Smooth muscle cell (in vitro differentiated cells): ENCODE measurements around the gene RBM33. TPM values are rescaled to one million over a fixed set of nuclear protein-coding genes. Genes with fewer than 3 reads are reported as not detected.

ENCODE experiments used
- DNase-seq: peaks from one replicate; lab custom pipeline; 2025; ENCODE audit not compliant: unreplicated experiment; lab: John Stamatoyannopoulos, UW
- H2AFZ ChIP-seq: fragments of 200-600 bp; sonication (generic); 2 replicates; pipeline ENCODE4 v1.6.0; 2016; ENCODE audit warnings: antibody characterized with exemption, low read depth, mild to moderate bottlenecking
- H3F3A ChIP-seq: fragments of 200-600 bp; sonication (generic); 2 replicates; pipeline ENCODE4 v1.6.0; 2017; ENCODE audit warnings: antibody characterized with exemption, low read depth
- H3K27ac ChIP-seq: fragments of 200-600 bp; sonication (generic); 2 replicates; pipeline ENCODE4 v1.5.1; 2016; ENCODE audit warnings: low read depth, mild to moderate bottlenecking
- H3K27me3 ChIP-seq: fragments of 200-600 bp; sonication (generic); 2 replicates; pipeline ENCODE4 v1.6.1; 2016; ENCODE audit warnings: low read depth, mild to moderate bottlenecking
- H3K36me3 ChIP-seq: fragments of 200-600 bp; sonication (generic); 2 replicates; pipeline ENCODE4 v1.5.1; 2016; ENCODE audit warnings: low read depth
- H3K4me1 ChIP-seq: fragments of 200-600 bp; sonication (generic); 2 replicates; pipeline ENCODE4 v1.5.1; 2016; ENCODE audit warnings: low read depth
- H3K4me2 ChIP-seq: fragments of 200-600 bp; sonication (generic); 2 replicates; pipeline ENCODE4 v1.6.0; 2016; ENCODE audit warnings: mild to moderate bottlenecking
- H3K4me3 ChIP-seq: fragments of 200-600 bp; sonication (generic); 2 replicates; pipeline ENCODE4 v1.5.1; 2016; ENCODE audit warnings: mild to moderate bottlenecking
- H3K79me2 ChIP-seq: fragments of 200-600 bp; sonication (generic); 2 replicates; pipeline ENCODE4 v1.6.0; 2016; ENCODE audit warnings: low read depth, mild to moderate bottlenecking
- H3K9ac ChIP-seq: fragments of 200-600 bp; sonication (generic); 2 replicates; pipeline ENCODE4 v1.6.0; 2016; ENCODE audit warnings: low read depth
- H3K9me3 ChIP-seq: fragments of 200-600 bp; sonication (generic); replicated peaks from 2 replicates; pipeline ENCODE4 v1.5.1; 2016; ENCODE audit warnings: low read depth
- H4K20me1 ChIP-seq: fragments of 200-600 bp; sonication (generic); 2 replicates; pipeline ENCODE4 v1.6.0; 2016; ENCODE audit warnings: low read depth
- CTCF ChIP-seq: fragments of 200-600 bp; sonication (generic); IDR thresholded peaks from 2 replicates; pipeline ENCODE4 v1.5.1; 2017; ENCODE audit warnings: borderline replicate concordance, mild to moderate bottlenecking, antibody characterized with exemption; ENCODE audit not compliant: insufficient read depth, poor library complexity, severe bottlenecking
- WGBS: methylation state at CpG from one replicate; pipeline ENCODE4 v1.1.7; 2016; ENCODE audit warnings: low lambda C conversion rate; 5-methylcytosine and 5-hydroxymethylcytosine counted together
- polyA plus RNA-seq: library from polyadenylated mRNA; unstranded; fragments of >200 nt; fragmentation: Nextera tagmentation; extraction: Ambion mirVana; gene quantifications from 2 replicates; pipeline ENCODE4 v1.2.1, GENCODE V29; 2016
- total RNA-seq: library from RNA; depleted of rRNA; stranded (reverse); fragments of >200 nt; gene quantifications from 2 replicates; pipeline ENCODE4 v1.2.3, GENCODE V29; 2014

Gene RBM33
- total and polyA plus RNA-seq, 2 experiments from 2014 or later, result 22.5 to 25.3 TPM

- no peak overlapping the region for H3K9ac ChIP-seq
- H3K9me3 ChIP-seq, result no peaks in the 10 kb centered on the region
- H3K27me3 ChIP-seq, result no peaks in the 10 kb centered on the region
- H4K20me1 ChIP-seq, result peaks cover 99% of the 10 kb centered on the region
- H3K36me3 ChIP-seq, result no peaks in the 10 kb centered on the region
- H3K27ac ChIP-seq, result no peak overlapping the region
- 90% methylated on average over 10 of the region's 10 CpGs for WGBS
- H3K4me1 ChIP-seq, result no peaks in the 10 kb centered on the region
- peaks cover 71% of the 10 kb centered on the region for H3K79me2 ChIP-seq
- H3K4me3 ChIP-seq, result no peak overlapping the region
- H3F3A ChIP-seq, result no peaks in the 10 kb centered on the region
- H3K4me2 ChIP-seq, result no peak overlapping the region
- H2AFZ ChIP-seq, result no peak overlapping the region
- TF ChIP-seq CTCF, result no peak
- DNase-seq, result no peak
Measured at GRCh38 chr7:155753446-155753965, 109.0 kb downstream of the RBM33 start.

GRCh38 chr7:155754165-155754564 is 109.7 kb downstream of the RBM33 start:
- H3F3A ChIP-seq, result no peaks in the 10 kb centered on the region
- no peak overlapping the region for H3K4me2 ChIP-seq
- H3K36me3 ChIP-seq, result no peaks in the 10 kb centered on the region
- H2AFZ ChIP-seq, result no peak overlapping the region
- H3K9ac ChIP-seq, result no peak overlapping the region
- H3K27me3 ChIP-seq, result no peaks in the 10 kb centered on the region
- no peaks in the 10 kb centered on the region for H3K9me3 ChIP-seq
- no peak for DNase-seq
- no peak overlapping the region for H3K27ac ChIP-seq
- no peak for TF ChIP-seq CTCF
- H3K4me1 ChIP-seq, result no peaks in the 10 kb centered on the region
- no peak overlapping the region for H3K4me3 ChIP-seq
- peaks cover 99% of the 10 kb centered on the region for H4K20me1 ChIP-seq
- H3K79me2 ChIP-seq, result peaks cover 64% of the 10 kb centered on the region

- Histone ChIP-seq H3K4me1 (no peaks in the 10 kb centered on the region), H3F3A (no peaks in the 10 kb centered on the region), H3K36me3 (no peaks in the 10 kb centered on the region), H3K9ac (no peak overlapping the region), H3K4me2 (no peak overlapping the region), H3K79me2 (peaks cover 58% of the 10 kb centered on the region), H3K9me3 (no peaks in the 10 kb centered on the region), H4K20me1 (peaks cover 96% of the 10 kb centered on the region), H3K27ac (no peak overlapping the region), H3K4me3 (no peak overlapping the region), H3K27me3 (no peaks in the 10 kb centered on the region), H2AFZ (no peak overlapping the region)
- no peak for DNase-seq
- WGBS, result 90% methylated on average over 3 of the region's 3 CpGs
- no peak for TF ChIP-seq CTCF
Measured at GRCh38 chr7:155755026-155755425, 110.6 kb downstream of the RBM33 start.

GRCh38 chr7:155756322-155756721 is 111.9 kb downstream of the RBM33 start:
- no peak overlapping the region for H3K9ac ChIP-seq
- H3K4me3 ChIP-seq, result no peak overlapping the region
- no peaks in the 10 kb centered on the region for H3K27me3 ChIP-seq
- no peaks in the 10 kb centered on the region for H3K4me1 ChIP-seq
- no peak overlapping the region for H3K27ac ChIP-seq
- no peak for TF ChIP-seq CTCF
- peaks cover 96% of the 10 kb centered on the region for H4K20me1 ChIP-seq
- WGBS, result over 99% methylated on average over 9 of the region's 9 CpGs
- no peaks in the 10 kb centered on the region for H3K9me3 ChIP-seq
- DNase-seq, result no peak
- no peak overlapping the region for H2AFZ ChIP-seq
- peaks cover 56% of the 10 kb centered on the region for H3K79me2 ChIP-seq
- no peaks in the 10 kb centered on the region for H3F3A ChIP-seq
- H3K36me3 ChIP-seq, result no peaks in the 10 kb centered on the region
- no peak overlapping the region for H3K4me2 ChIP-seq
